HG03045 (cell line): Measurements from ENCODE around the gene SELENOI.

Experiments
- ATAC-seq: cut with Tn5 transposase; IDR thresholded peaks from one replicate; pipeline ENCODE4 v1.9.1; 2021; ENCODE audit warnings: mild to moderate bottlenecking, moderate library complexity; ENCODE audit not compliant: unreplicated experiment

SELENOI gene

DNA sequence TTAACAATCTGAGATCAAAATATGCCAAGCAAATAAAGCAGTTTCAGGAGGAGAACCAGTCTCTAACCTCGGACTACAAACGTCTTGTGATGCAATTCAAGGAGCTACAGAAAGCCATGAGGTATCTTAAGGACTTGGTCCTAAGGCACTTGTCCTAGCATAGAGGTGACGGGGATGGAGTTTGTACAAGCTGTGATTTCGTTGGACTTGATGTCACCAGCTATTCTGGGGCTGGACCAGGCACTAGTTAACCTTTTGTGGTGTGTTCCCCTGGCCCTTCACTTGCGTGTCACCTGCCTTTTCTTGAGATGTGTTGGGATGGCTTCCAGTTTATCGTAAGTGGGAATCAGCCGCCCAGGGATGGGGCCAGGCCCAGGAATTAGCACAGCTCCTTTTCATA lies 98.3 kb downstream of the SELENOI start:
- ATAC-seq: no peak
